Endothelial cell of umbilical vein (primary cell): ENCODE results near the gene TACR1. TPM values are rescaled to one million over a fixed set of nuclear protein-coding genes. Genes with fewer than 3 reads are reported as not detected.

Experiments used
- BruUV-seq: library from RNA; stranded (reverse); fragments of 400-500 nt; replicated peaks from 2 replicates; lab custom pipeline; 2021; lab: Mats Ljungman, UMichigan
- CTCF ChIA-PET: fragments of 300-600, 350-600 bp; sonication (Branson Sonifier 250); formaldehyde crosslinking; loops from one replicate; lab custom pipeline; 2021; ENCODE audit warnings: antibody characterized with exemption, inconsistent platforms; lab: Charles Lee
- POLR2A ChIA-PET: fragments of 300-600, 350-600 bp; sonication (Branson Sonifier 250); formaldehyde crosslinking; loops from one replicate; lab custom pipeline; 2021; ENCODE audit warnings: antibody characterized with exemption, inconsistent platforms; lab: Charles Lee
- DNase-seq: peaks from one replicate; pipeline ENCODE4 v3.0.0-alpha.2; 2011; ENCODE audit warnings: low read depth, low spot score
- FAIRE-seq: peaks from 2 replicates; lab custom pipeline; 2011; peaks lifted over from hg19 to GRCh38; lab: Jason Lieb, UNC
- H2AFZ ChIP-seq: 2 replicates; pipeline ENCODE4 v1.6.0; 2012; ENCODE audit warnings: low read depth, low read length, control low read depth, inconsistent platforms
- H3K27ac ChIP-seq: 2 replicates; pipeline ENCODE4 v1.5.1; 2011; ENCODE audit warnings: low read depth, mild to moderate bottlenecking, control low read depth, low read length, moderate library complexity; ENCODE audit not compliant: insufficient read depth
- H3K27me3 ChIP-seq, 2 experiments: 2 replicates each; pipeline versions ENCODE4 v1.6.0 to v1.6.1; 2011; ENCODE audit warnings: low read length in 2 of 2, mixed read lengths in 1 of 2; ENCODE audit not compliant: control insufficient read depth in 2 of 2, insufficient read depth in 2 of 2
- H3K36me3 ChIP-seq, 2 experiments: 2 replicates in 1 of 2; 3 replicates in 1 of 2; pipeline ENCODE4 v1.5.1; 2011; ENCODE audit warnings: low read length in 2 of 2, mild to moderate bottlenecking in 1 of 2, moderate library complexity in 1 of 2; ENCODE audit not compliant: control insufficient read depth in 2 of 2, insufficient read depth in 2 of 2; ENCODE audit errors: extremely low read depth in 1 of 2
- H3K4me1 ChIP-seq: 3 replicates; pipeline ENCODE4 v1.5.1; 2011; ENCODE audit warnings: mild to moderate bottlenecking, low read length; ENCODE audit not compliant: control insufficient read depth, insufficient read depth; ENCODE audit errors: extremely low read depth
- H3K4me2 ChIP-seq: 2 replicates; pipeline ENCODE4 v1.6.1; 2011; ENCODE audit warnings: low read length, control low read depth, mixed read lengths; ENCODE audit not compliant: insufficient read depth
- H3K4me3 ChIP-seq, 3 experiments: fragments of 200-600 bp in 1 of 3; sonication (generic), shearing (Covaris generic) in 1 of 3; replicated peaks in 1 of 3; 2 replicates each; pipeline ENCODE4 v1.5.1; 2011 to 2016; ENCODE audit warnings: control low read depth in 3 of 3, low read length in 3 of 3, mild to moderate bottlenecking in 2 of 3, inconsistent platforms in 1 of 3, low read depth in 1 of 3, moderate library complexity in 1 of 3; ENCODE audit not compliant: insufficient read depth in 1 of 3
- H3K79me2 ChIP-seq: 2 replicates; pipeline ENCODE4 v1.6.0; 2012; ENCODE audit warnings: low read length, inconsistent platforms; ENCODE audit not compliant: control insufficient read depth, insufficient read depth
- H3K9ac ChIP-seq: replicated peaks from 2 replicates; pipeline ENCODE3; 2011; ENCODE audit warnings: low read length, control low read depth; ENCODE audit not compliant: insufficient read depth; ENCODE audit errors: extremely low read depth
- H3K9me1 ChIP-seq: replicated peaks from 3 replicates; pipeline ENCODE4 v1.6.0; 2011; ENCODE audit warnings: mild to moderate bottlenecking, low read length; ENCODE audit not compliant: control insufficient read depth, insufficient read depth; ENCODE audit errors: extremely low read depth
- H3K9me3 ChIP-seq: replicated peaks from 2 replicates; pipeline ENCODE4 v1.5.1; 2012; ENCODE audit warnings: low read length, inconsistent platforms; ENCODE audit not compliant: control insufficient read depth, insufficient read depth
- H4K20me1 ChIP-seq: replicated peaks from 2 replicates; pipeline ENCODE3; 2011; ENCODE audit warnings: mild to moderate bottlenecking, low read length; ENCODE audit not compliant: control insufficient read depth, insufficient read depth; ENCODE audit errors: extremely low read depth
- EZH2 ChIP-seq: IDR thresholded peaks from 2 replicates; pipeline ENCODE4 v1.6.1; 2012; ENCODE audit warnings: borderline replicate concordance, low read depth, mild to moderate bottlenecking, moderate library complexity, low read length, inconsistent platforms; ENCODE audit not compliant: severe bottlenecking
- GATA2 ChIP-seq: IDR thresholded peaks from 2 replicates; pipeline ENCODE4 v1.7.0; 2011; ENCODE audit warnings: low read depth, mild to moderate bottlenecking, moderate library complexity, mixed read lengths, low read length; ENCODE audit not compliant: insufficient read length, insufficient read depth
- MAX ChIP-seq: IDR thresholded peaks from 2 replicates; pipeline ENCODE4 v1.6.1; 2011; ENCODE audit not compliant: insufficient read depth, insufficient read length
- MYC ChIP-seq: IDR thresholded peaks from one replicate; pipeline ENCODE4 v1.6.1; 2011; ENCODE audit warnings: mild to moderate bottlenecking, low read depth, low read length
- POLR2AphosphoS5 ChIP-seq: IDR thresholded peaks from 2 replicates; pipeline ENCODE4 v1.6.1; 2012; ENCODE audit warnings: low read depth, mild to moderate bottlenecking, control low read depth, low read length, moderate library complexity; ENCODE audit not compliant: insufficient read depth
- dilution Hi-C: fragments of 300-500 bp; cut with MboI; formaldehyde crosslinking; loops from one replicate; pipeline ENCODE4 v1.15.0; 2019; ENCODE audit warnings: low sequenced_read_pairs; ENCODE audit not compliant: extremely low pct_ligation_motif_present
- intact Hi-C: fragments of 100-400 bp; cut with micrococcal nuclease; formaldehyde crosslinking; loops from one replicate; pipeline ENCODE4 v1.10.0; 2022
- polyA plus RNA-seq, 4 experiments: library from polyadenylated mRNA; depleted of rRNA in 3 of 4; stranded (reverse) in 3 of 4; unstranded in 1 of 4; fragments of >200 nt; gene quantifications; 2 replicates each; pipeline versions ENCODE4 v1.2.1 to v1.2.3, GENCODE V29; 2011 to 2012; ENCODE audit warnings: missing spikeins in 1 of 4
- total RNA-seq: library from RNA; stranded (reverse); gene quantifications from 2 replicates; pipeline ENCODE4 v1.2.3, GENCODE V29; 2021

The TACR1 gene
- total and polyA plus RNA-seq, 2 donors (not counting 3 experiments of a cell fraction or from before 2014, with no cell fraction given), result not detected

GRCh38 chr2:75226617-75227016 lies 27.3 kb upstream of the TACR1 start:
- Histone ChIP-seq H3K4me2 (no peak overlapping the region), H3K36me3 (no peaks in the 10 kb centered on the region), H3K9ac (no peak overlapping the region), H3K9me1 (no peaks in the 10 kb centered on the region), H2AFZ (no peak overlapping the region), H3K9me3 (no peaks in the 10 kb centered on the region), H4K20me1 (no peaks in the 10 kb centered on the region), H3K27me3 (peaks cover 0 to 1% of the 10 kb centered on the region in 2 experiments), H3K27ac (no peak overlapping the region), H3K4me3 (no peak overlapping the region), H3K4me1 (no peaks in the 10 kb centered on the region), H3K79me2 (no peaks in the 10 kb centered on the region)
- BruUV-seq, result no TSS peak
- POLR2A ChIA-PET, result no interaction called here
- DNase-seq (no peak), FAIRE-seq (no peak)
- CTCF ChIA-PET, result no interaction called here
- TF ChIP-seq POLR2AphosphoS5, result no peak
- no peak for TF ChIP-seq EZH2
- no peak for TF ChIP-seq GATA2
- intact Hi-C loops, result no loop called here
- dilution Hi-C loops, result no loop called here

- CTCF ChIA-PET, result no interaction called here
- FAIRE-seq (peak; percentile 24), DNase-seq (no peak)
- POLR2A ChIA-PET, result no interaction called here
- no peak overlapping the region for H3K27ac ChIP-seq
- H3K79me2 ChIP-seq, result no peaks in the 10 kb centered on the region
- H3K4me1 ChIP-seq, result no peaks in the 10 kb centered on the region
- intact Hi-C loops, result no loop called here
- peaks cover 0 to 1% of the 10 kb centered on the region in 2 experiments for H3K27me3 ChIP-seq
- H3K9me3 ChIP-seq, result no peaks in the 10 kb centered on the region
- H3K9ac ChIP-seq, result no peak overlapping the region
- no peak for TF ChIP-seq MAX
- no peak for TF ChIP-seq EZH2
- no peak for TF ChIP-seq POLR2AphosphoS5
- TF ChIP-seq MYC, result no peak
- no TSS peak for BruUV-seq
- dilution Hi-C loops, result no loop called here
- H4K20me1 ChIP-seq, result no peaks in the 10 kb centered on the region
- no peak overlapping the region for H3K4me2 ChIP-seq
- H3K36me3 ChIP-seq, result no peaks in the 10 kb centered on the region
- H3K4me3 ChIP-seq, result no peak overlapping the region
- no peaks in the 10 kb centered on the region for H3K9me1 ChIP-seq
- no peak overlapping the region for H2AFZ ChIP-seq
Measured at GRCh38 chr2:75226099-75226498, 26.8 kb upstream of the TACR1 start.
